GM18507 (cell line): ENCODE results near the gene LSM5.
"Not testable (repeated sequence)": the region's sequence is repeated elsewhere in the genome, so short reads cannot be mapped to it uniquely, and the experiment has no call there.

Source experiments
- DNase-seq: peaks from one replicate; pipeline ENCODE4 v3.0.0; 2011; ENCODE audit warnings: low read depth; ENCODE audit not compliant: insufficient read length; ENCODE audit errors: extremely low spot score
- FAIRE-seq: peaks from 2 replicates; lab custom pipeline; 2011; peaks lifted over from hg19 to GRCh38; lab: Jason Lieb, UNC

LSM5 gene

DNA sequence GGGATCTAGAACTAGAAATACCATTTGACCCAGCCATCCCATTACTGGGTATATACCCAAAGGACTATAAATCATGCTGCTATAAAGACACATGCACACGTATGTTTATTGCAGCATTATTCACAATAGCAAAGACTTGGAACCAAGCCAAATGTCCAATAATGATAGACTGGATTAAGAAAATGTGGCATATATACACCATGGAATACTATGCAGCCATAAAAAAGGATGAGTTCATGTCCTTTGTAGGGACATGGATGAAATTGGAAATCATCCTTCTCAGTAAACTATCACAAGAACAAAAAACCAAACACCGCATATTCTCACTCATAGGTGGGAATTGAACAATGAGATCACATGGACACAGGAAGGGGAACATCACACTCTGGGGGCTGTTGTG, 20.2 kb downstream of the LSM5 start:
- FAIRE-seq, DNase-seq: not testable (repeated sequence)

DNA sequence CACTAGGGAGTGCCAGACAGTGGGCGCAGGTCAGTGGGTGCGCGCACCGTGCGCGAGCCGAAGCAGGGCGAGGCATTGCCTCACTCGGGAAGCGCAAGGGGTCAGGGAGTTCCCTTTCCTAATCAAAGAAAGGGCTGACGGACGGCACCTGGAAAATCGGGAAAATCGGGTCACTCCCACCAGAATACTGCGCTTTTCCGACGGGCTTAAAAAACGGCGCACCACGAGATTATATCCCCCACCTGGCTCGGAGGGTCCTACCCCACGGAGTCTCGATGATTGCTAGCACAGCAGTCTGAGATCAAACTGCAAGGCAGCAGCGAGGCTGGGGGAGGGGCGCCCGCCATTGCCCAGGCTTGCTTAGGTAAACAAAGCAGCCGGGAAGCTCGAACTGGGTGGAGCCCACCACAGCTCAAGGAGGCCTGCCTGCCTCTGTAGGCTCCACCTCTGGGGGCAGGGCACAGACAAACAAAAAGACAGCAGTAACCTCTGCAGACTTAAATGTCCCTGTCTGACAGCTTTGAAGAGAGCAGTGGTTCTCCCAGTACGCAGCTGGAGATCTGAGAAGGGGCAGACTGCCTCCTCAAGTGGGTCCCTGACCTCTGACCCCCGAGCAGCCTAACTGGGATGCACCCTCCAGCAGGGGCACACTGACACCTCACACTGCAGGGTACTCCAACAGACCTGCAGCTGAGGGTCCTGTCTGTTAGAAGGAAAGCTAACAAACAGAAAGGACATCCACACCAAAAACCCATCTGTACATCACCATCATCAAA, 25.4 kb downstream of the LSM5 start:
- not testable (repeated sequence) for FAIRE-seq

DNA sequence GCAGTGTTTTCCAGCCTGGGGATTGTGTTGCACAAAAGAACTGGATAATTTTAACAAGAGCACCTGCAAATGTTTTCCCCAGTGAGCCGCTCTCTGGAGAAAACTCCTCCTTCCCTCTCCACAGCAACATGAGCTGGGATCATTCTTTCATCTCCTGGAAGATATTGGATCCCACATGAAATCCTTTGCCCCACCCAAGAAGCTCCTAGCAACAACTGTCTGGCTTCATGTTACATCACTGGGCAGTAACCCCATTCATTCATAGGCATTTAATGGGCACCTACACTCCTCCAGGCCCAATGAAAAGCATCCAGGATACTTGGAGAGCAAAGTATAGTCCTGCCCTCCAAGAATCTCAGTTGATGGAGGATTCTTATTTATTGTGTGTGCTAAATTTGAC, 27.2 kb downstream of the LSM5 start:
- FAIRE-seq (no peak), DNase-seq (no peak)

More for the DNA sequence above, 25.4 kb downstream of the LSM5 start:
- not testable (repeated sequence) for DNase-seq

DNA sequence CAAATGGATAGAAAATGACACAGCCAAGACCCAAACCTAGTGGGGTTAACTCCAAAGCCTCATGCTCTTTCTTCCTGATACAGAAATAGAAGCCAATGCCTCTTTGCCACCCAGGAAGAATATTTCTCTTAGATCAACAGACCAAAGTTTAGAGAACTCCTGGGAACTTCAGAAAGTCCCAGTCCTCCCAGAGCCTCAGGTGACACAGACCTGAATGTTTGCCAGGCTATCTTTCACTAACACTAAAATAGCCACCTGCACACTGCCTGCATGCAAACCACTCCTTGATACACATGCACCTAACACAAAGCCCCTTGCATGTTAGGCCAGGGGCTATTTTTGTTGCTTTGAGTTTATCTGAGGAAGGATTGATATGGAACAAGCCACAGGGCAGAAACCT, 27.7 kb downstream of the LSM5 start:
- FAIRE-seq (no peak), DNase-seq (no peak)

DNA sequence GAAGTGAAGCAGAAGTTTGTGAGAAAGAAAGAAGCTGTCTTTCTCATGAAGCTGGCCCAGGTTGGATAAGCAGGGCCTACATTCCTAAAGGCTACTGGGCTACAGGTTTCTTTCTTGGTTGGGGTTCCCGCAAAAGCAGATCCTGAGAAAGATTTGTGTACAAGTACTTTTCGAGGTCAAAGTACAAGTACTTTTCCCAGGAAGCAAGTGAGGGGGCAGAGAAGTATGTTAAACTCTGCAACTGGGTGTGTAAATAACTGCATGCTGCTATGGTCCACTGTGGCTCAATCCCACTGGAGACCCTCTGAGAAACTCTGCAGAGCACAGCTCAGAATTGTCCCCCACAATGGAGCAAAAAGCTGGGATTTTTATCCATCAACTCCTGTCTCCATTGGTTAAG, 28.7 kb downstream of the LSM5 start:
- no peak for FAIRE-seq
- no peak for DNase-seq

DNA sequence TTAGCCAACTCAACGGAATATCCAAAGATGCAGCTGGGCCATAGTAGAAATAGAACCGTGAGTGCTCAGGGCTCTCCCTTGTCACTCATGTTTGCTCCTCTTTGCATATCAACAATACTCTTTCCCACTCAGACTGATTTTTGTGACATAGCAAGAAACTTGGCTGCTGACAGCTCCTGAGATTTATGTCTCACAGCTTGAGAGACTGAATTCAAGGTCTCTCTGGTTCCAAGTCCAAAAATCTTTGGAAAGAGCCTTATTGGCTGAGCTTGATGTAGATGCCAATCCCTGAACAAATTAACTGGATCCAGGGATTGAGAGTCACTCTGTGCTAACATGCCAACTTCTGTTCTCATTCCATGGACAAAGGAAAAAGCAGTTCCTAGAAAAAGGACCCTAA, 30.4 kb downstream of the LSM5 start:
- DNase-seq = no peak
- FAIRE-seq = no peak

DNA sequence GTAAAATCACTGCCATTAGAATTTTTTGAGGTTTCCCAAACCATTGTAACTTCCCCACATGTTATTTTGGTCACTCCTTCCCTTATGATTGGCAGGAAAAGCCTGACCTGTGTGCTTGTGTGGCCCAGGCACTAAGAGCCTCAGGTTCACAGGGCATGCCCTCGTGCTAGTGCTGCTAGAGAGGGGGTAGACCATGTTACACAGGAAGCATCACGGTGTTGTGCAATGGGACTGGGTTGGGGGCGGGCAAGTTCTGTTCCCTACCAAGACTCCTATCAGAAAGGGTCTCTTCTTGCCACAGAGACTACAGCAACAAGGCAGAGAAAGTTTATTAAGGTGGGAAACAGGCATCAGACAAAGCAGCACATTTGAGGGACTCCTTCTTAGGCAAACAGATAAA, 32.2 kb downstream of the LSM5 start:
- FAIRE-seq = no peak
- DNase-seq = no peak

DNA sequence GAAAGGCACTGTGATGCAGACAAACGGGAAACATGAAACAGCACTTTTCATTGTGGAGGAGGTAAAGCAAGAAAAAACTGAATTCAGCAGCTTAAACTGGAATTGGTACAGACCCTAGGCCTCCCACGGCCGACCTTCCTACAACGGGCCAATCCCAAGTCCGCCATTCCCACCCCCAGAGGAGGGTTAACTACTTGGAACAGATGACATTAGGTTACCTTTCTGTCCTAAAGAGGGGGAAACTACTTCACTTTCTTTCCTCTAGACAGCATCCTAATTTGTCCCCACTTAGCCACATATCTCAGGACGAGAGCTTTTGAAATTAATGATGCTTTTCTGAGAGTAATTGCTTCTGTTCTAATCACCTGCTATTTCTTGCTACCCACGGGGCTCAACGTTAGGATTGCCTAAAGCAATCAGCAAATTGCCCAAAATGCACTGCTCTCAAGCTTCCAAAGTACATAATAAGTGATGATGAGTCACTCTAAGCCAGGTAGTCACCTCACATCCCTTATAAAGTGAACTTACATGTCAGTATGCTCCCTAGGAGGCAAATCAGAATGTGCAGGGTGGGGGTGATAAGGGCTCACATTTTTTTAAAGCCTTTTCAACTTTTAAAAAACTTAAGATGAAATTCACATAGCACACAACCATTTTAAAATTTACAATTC, 36.7 kb downstream of the LSM5 start:
- FAIRE-seq (no peak), DNase-seq (no peak)

DNA sequence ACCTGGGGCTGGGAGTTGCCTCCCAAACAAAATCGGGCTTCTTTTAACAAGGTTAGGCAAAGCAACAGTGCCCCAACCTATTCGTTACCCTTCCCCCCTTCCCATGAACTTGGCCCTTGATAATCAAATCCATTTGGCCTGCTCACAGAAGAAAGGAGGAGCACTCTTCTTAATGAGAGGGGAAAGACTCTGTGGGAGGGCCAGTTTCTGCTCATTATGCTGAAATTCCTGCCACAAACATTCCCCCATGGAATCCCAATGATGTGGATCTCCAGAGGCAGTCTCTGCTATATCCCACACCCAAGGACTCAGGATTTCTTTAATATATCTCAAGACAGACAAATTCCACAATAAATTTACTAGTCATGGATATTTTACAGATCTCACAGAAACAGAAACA, 43.0 kb downstream of the LSM5 start:
- FAIRE-seq (no peak), DNase-seq (no peak)

DNA sequence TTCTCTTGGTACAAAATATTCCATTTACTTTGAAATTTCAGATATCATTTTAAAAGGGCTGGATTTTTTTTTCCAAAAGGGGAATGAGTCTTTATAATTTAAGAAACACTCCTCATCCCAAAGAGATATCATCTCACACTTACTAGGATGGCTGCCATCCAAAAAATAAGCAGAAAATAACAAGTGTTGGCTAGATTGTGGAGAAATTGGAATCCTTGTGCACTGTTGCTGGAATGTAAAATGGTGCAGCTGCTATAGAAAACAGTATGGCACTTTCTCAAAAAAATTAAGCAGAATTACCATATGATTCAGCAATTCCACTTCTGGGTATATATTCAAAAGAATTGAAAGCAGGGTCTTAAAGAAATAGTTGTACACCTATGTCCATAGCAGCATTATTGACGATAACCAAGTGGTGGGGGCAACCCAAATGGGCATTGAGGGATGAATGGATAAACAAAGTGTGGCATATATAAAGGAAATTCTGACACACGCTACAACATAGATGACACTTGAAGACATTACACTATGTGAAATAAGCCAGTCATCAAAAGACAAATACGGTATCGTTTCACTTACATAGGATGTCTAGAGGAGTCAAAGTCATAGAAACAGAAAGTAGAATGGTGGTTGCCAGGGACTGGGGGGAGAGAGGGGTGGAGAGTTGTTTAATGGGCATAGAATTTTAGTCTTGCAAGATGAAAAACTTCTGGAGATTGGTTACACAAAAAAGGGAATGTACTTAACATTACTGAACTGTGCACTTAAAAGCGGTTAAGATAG, 53.8 kb downstream of the LSM5 start:
- DNase-seq (no peak), FAIRE-seq (no peak)
